Stimulated activated CD4-positive, alpha-beta T cell treated with anti-CD3 and anti-CD28 coated beads, Interleukin-1b, Interleukin-23, amount 100 ng/mL, for 24 hours (primary cell): ENCODE results near the gene TRIM6.
"Not testable (repeated sequence)": the region's sequence is repeated elsewhere in the genome, so short reads cannot be mapped to it uniquely, and the experiment has no call there.

Source experiments
- DNase-seq, 4 experiments: peaks; one replicate each; pipeline ENCODE4 v3.0.0-alpha.2; 2020; ENCODE audit warnings: low read depth in 4 of 4, low spot score in 1 of 4

Gene TRIM6

GRCh38 chr11:5596607-5597201, at the start of gene TRIM6:
Gene TRIM6 (plus strand): TSS chr11:5596637. CDS start chr11:5596898, 261 bp downstream.
- DNase-seq = no peak

- no peak for DNase-seq
Measured at GRCh38 chr11:5547982-5548381, 48.5 kb upstream of the TRIM6 start.

- DNase-seq = no peak
Measured at GRCh38 chr11:5548440-5548839, 48.0 kb upstream of the TRIM6 start, which contains the start of gene OR52H1. Gene OR52H1 (minus strand): TSS chr11:5548540. CDS start chr11:5545505, 3,035 bp downstream.

- no peak for DNase-seq
Measured at GRCh38 chr11:5550440-5551095, 45.9 kb upstream of the TRIM6 start.

- DNase-seq = no peak
Measured at GRCh38 chr11:5553343-5553742, 43.1 kb upstream of the TRIM6 start.

- no peak for DNase-seq
Measured at GRCh38 chr11:5556596-5557188, 39.7 kb upstream of the TRIM6 start.

GRCh38 chr11:5557751-5558150, 38.7 kb upstream of the TRIM6 start:
- DNase-seq = no peak

GRCh38 chr11:5564259-5565019, 32.0 kb upstream of the TRIM6 start:
- DNase-seq = no peak

GRCh38 chr11:5574654-5575053, 21.8 kb upstream of the TRIM6 start:
- DNase-seq = no peak

GRCh38 chr11:5575152-5575551, 21.3 kb upstream of the TRIM6 start:
- no peak for DNase-seq

GRCh38 chr11:5577101-5577500, 19.3 kb upstream of the TRIM6 start:
- no peak for DNase-seq

GRCh38 chr11:5580577-5580976, 15.9 kb upstream of the TRIM6 start, which contains the start of gene OR52B6:
Gene OR52B6 (plus strand): TSS chr11:5580877. CDS start chr11:5580877, 0 bp downstream.
- DNase-seq = no peak

GRCh38 chr11:5581014-5581413, 15.4 kb upstream of the TRIM6 start:
- no peak for DNase-seq

- DNase-seq = not testable (repeated sequence)
Measured at GRCh38 chr11:5584458-5584857, 12.0 kb upstream of the TRIM6 start.

GRCh38 chr11:5589906-5590305, 6.5 kb upstream of the TRIM6 start:
- DNase-seq = not testable (repeated sequence)

- no peak for DNase-seq
Measured at GRCh38 chr11:5591613-5592012, 4.8 kb upstream of the TRIM6 start.

GRCh38 chr11:5592615-5593014, 3.8 kb upstream of the TRIM6 start:
- no peak for DNase-seq

- DNase-seq = no peak
Measured at GRCh38 chr11:5593146-5593545, 3.3 kb upstream of the TRIM6 start.

- no peak for DNase-seq
Measured at GRCh38 chr11:5597953-5598352, 1.5 kb downstream of the TRIM6 start.

GRCh38 chr11:5600374-5600851, 4.0 kb downstream of the TRIM6 start:
- peak in 3 of 4 experiments; percentile 15 to 33 (median 19) for DNase-seq

- DNase-seq = not testable (repeated sequence)
Measured at GRCh38 chr11:5602791-5603190, 6.4 kb downstream of the TRIM6 start.
